Measurements from ENCODE around the gene DNAJC18.

GRCh38 chr5:139393497-139394122, 45.7 kb downstream of the DNAJC18 start:
- TF ChIP-seq GATA2 (IDR thresholded peaks at IDR 0.05; ENCODE audit: low read depth, low read length) (no peak), GATA3 (IDR thresholded peaks at IDR 0.05; ENCODE audit: low read depth, low read length) (no peak)
